ENCODE results near the gene SLC39A6.

DNA sequence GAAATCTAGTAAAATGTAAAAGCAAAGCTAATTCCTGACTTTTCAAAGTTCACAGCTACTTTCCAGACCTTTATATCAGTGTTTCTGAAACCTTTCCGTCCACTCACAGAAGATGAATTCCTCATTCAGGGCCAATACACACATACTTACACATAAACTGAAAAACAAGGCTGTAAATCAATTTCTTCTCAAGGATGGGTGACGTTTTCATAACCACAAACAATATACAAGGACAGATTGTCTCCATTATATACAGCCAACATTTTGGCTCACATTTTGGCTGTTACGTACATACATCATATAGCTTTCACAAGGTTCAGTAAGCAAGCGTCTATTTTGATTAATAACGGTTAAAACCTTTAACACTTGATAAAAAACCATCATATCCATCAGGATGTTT is 63.1 kb downstream of the SLC39A6 start:
- TF ChIP-seq POLR2AphosphoS5 (IDR thresholded peaks at IDR 0.05; ENCODE audit: borderline replicate concordance, low read depth, low read length), result no peak
- TF ChIP-seq EZH2 (IDR thresholded peaks at IDR 0.05), result no peak

Measured in SK-N-MC (cell line).